K562 (cell line): ENCODE data around the gene EVI5. TPM values are rescaled to one million over a fixed set of nuclear protein-coding genes. Genes with fewer than 3 reads are reported as not detected.

ENCODE experiments used
- ATF7 ChIP-seq: fragments of 450-650 bp; IDR thresholded peaks from 2 replicates; pipeline ENCODE4 v1.7.1; 2014; ENCODE audit warnings: mild to moderate bottlenecking, moderate library complexity
- CREB3L1 ChIP-seq: fragments of 450-650 bp; IDR thresholded peaks from 2 replicates; pipeline ENCODE4 v1.6.1; 2014; ENCODE audit warnings: low read depth, mild to moderate bottlenecking, moderate library complexity, borderline replicate concordance
- CTBP1 ChIP-seq: fragments of 450-650 bp; IDR thresholded peaks from 2 replicates; pipeline ENCODE4 v1.6.1; 2016; ENCODE audit warnings: borderline replicate concordance
- DDX20 ChIP-seq: fragments of 450-650 bp; IDR thresholded peaks from 2 replicates; pipeline ENCODE4 v1.6.1; 2016; ENCODE audit warnings: missing genetic modification characterization, low read depth, mild to moderate bottlenecking, missing compliant biosample characterization, moderate library complexity
- ESRRA ChIP-seq: fragments of 450-650 bp; IDR thresholded peaks from 2 replicates; pipeline ENCODE4 v1.6.1; 2014; ENCODE audit warnings: low read depth, mild to moderate bottlenecking, moderate library complexity, borderline replicate concordance
- FOXK2 ChIP-seq, 2 experiments: fragments of 450-650 bp; IDR thresholded peaks in 1 of 2; conservative IDR thresholded peaks in 1 of 2; 2 replicates each; pipeline ENCODE4 v1.6.1; 2016; ENCODE audit warnings: low read depth in 2 of 2, mild to moderate bottlenecking in 1 of 2
- JUN ChIP-seq, 2 experiments: sonication (generic) in 1 of 2; formaldehyde crosslinking in 1 of 2; IDR thresholded peaks; 2 replicates each; pipeline versions ENCODE4 v1.6.1 to v1.8.0; 2012 to 2022; ENCODE audit warnings: borderline replicate concordance in 2 of 2, mild to moderate bottlenecking in 2 of 2, improper control_type of control experiment in 1 of 2, low read depth in 1 of 2, low read length in 1 of 2, missing genetic modification reagents in 1 of 2
- JUND ChIP-seq, 2 experiments: IDR thresholded peaks; 2 replicates in 1 of 2; 3 replicates in 1 of 2; pipeline ENCODE4 v1.6.1; 2011; ENCODE audit warnings: borderline replicate concordance in 2 of 2, low read depth in 2 of 2, low read length in 2 of 2, improper control_type of control experiment in 1 of 2, missing biosample characterization in 1 of 2, missing genetic modification characterization in 1 of 2, missing genetic modification reagents in 1 of 2
- MEIS2 ChIP-seq: fragments of 450-650 bp; IDR thresholded peaks from 2 replicates; pipeline ENCODE4 v1.6.1; 2014; ENCODE audit warnings: mild to moderate bottlenecking; ENCODE audit not compliant: partially characterized antibody
- NCOA1 ChIP-seq: fragments of 450-650 bp; IDR thresholded peaks from 2 replicates; pipeline ENCODE4 v1.6.1; 2016; ENCODE audit warnings: low read depth
- NRF1 ChIP-seq, 2 experiments: fragments of 450-650 bp; IDR thresholded peaks in 1 of 2; conservative IDR thresholded peaks in 1 of 2; 2 replicates each; pipeline ENCODE4 v1.6.1; 2014; ENCODE audit warnings: mild to moderate bottlenecking in 2 of 2
- PHB2 ChIP-seq: fragments of 450-650 bp; IDR thresholded peaks from 2 replicates; pipeline ENCODE4 v1.6.1; 2017; ENCODE audit warnings: low read depth
- PML ChIP-seq: IDR thresholded peaks from 2 replicates; pipeline ENCODE4 v1.6.1; 2012; ENCODE audit warnings: low read length, inconsistent platforms
- POLR2AphosphoS5 ChIP-seq: IDR thresholded peaks from 2 replicates; pipeline ENCODE4 v1.6.1; 2011; ENCODE audit warnings: mild to moderate bottlenecking, low read depth, low read length, moderate library complexity; ENCODE audit not compliant: control insufficient read depth, insufficient read depth
- POLR3A ChIP-seq: IDR thresholded peaks from 2 replicates; pipeline ENCODE4 v1.6.1; 2011; ENCODE audit warnings: borderline replicate concordance, mild to moderate bottlenecking, moderate library complexity; ENCODE audit not compliant: insufficient read length, insufficient read depth; ENCODE audit errors: extremely low read depth
- PTBP1 ChIP-seq: fragments of 200-400 bp; formaldehyde crosslinking; IDR thresholded peaks from 2 replicates; pipeline ENCODE4 v1.6.1; 2017; ENCODE audit warnings: low read depth, low read length
- RBFOX2 ChIP-seq: fragments of 200-400 bp; formaldehyde crosslinking; IDR thresholded peaks from 2 replicates; pipeline ENCODE4 v1.6.1; 2017; ENCODE audit warnings: low read depth, mild to moderate bottlenecking, low read length, moderate library complexity
- SMARCC2 ChIP-seq: fragments of 450-650 bp; IDR thresholded peaks from 2 replicates; pipeline ENCODE4 v1.6.1; 2017; ENCODE audit warnings: antibody characterized with exemption, moderate library complexity, mild to moderate bottlenecking, low read depth
- SPI1 ChIP-seq: IDR thresholded peaks from 2 replicates; pipeline ENCODE4 v1.6.1; 2011; ENCODE audit warnings: low read depth, low read length, control low read depth, borderline replicate concordance
- SRSF7 ChIP-seq: fragments of 200-400 bp; formaldehyde crosslinking; optimal IDR thresholded peaks from 2 replicates; pipeline ENCODE3; 2017; ENCODE audit warnings: mild to moderate bottlenecking, low read depth, low read length
- TEAD2 ChIP-seq: fragments of 450-650 bp; IDR thresholded peaks from 2 replicates; pipeline ENCODE4 v1.6.1; 2016; ENCODE audit warnings: missing genetic modification characterization, control low read depth, missing compliant biosample characterization
- TFE3 ChIP-seq: fragments of 450-650 bp; formaldehyde crosslinking; IDR thresholded peaks from 2 replicates; pipeline ENCODE4 v1.4.0; 2020; ENCODE audit warnings: mild to moderate bottlenecking, mixed read lengths
- TRIM24 ChIP-seq, 2 experiments: fragments of 450-650 bp; IDR thresholded peaks; 2 replicates each; pipeline ENCODE4 v1.6.1; 2016
- polyA plus RNA-seq, 8 experiments: library from polyadenylated mRNA; depleted of rRNA in 4 of 8; stranded (reverse) in 5 of 8; unstranded in 3 of 8; fragments of >200 nt; fragmentation: Nextera tagmentation in 2 of 8; fragmentation: Illumina TruSeq in 1 of 8; extraction: Ambion mirVana in 2 of 8; extraction: Trizol in 1 of 8; gene quantifications; 2 replicates each; pipeline versions ENCODE4 v1.2.1 to v1.2.3, GENCODE V29; 2011 to 2014; ENCODE audit warnings: inconsistent platforms in 1 of 8, missing spikeins in 1 of 8
- total RNA-seq, 7 experiments: library from RNA; depleted of rRNA in 6 of 7; stranded (reverse); fragments of >200 nt in 6 of 7; fragmentation: Illumina TruSeq in 2 of 7; extraction: Trizol in 2 of 7; gene quantifications; 2 replicates each; pipeline versions ENCODE4 v1.2.1 to v1.2.3, GENCODE V29; 2011 to 2021; ENCODE audit warnings: low replicate concordance in 1 of 7
- TF ChIP-seq, protein P1 (sequence below), 2 experiments: fragments of 450-650 bp in 1 of 2; sonication (generic) in 1 of 2; formaldehyde crosslinking in 1 of 2; IDR thresholded peaks in 1 of 2; conservative IDR thresholded peaks in 1 of 2; 2 replicates each; pipeline versions ENCODE4 v1.6.1 to v1.8.1; 2016 to 2023; ENCODE audit warnings: mild to moderate bottlenecking in 2 of 2, moderate library complexity in 2 of 2, inconsistent platforms in 1 of 2, missing genetic modification reagents in 1 of 2

The EVI5 gene
- total and polyA plus RNA-seq, 9 of the 15 experiments (the other 6 are each of a cell fraction or from before 2014, with no cell fraction given): 1.7 to 50.1 (median 13.7) TPM

GRCh38 chr1:92804721-92805201 lies 19.9 kb upstream of the EVI5 start (continued):
- TF ChIP-seq JUND (IDR thresholded peaks at IDR 0.05; ENCODE audit: borderline replicate concordance, low read depth, low read length) (peak; percentile 97), JUND (tag; IDR thresholded peaks at IDR 0.05; ENCODE audit: borderline replicate concordance, low read depth, low read length) (peak; percentile 96; the same call in 2 of the 3 replicates), RBFOX2 (no peak), SRSF7 (no peak), NRF1 (conservative IDR thresholded peaks at IDR 0.05 in 1 of 2, IDR thresholded peaks at IDR 0.05 in 1 of 2) (peak; percentile 41 to 50; a peak in 3 of 4 replicates), PTBP1 (no peak), TRIM24 (IDR thresholded peaks at IDR 0.05) (peak; percentile 78 to 86; a peak in 3 of 4 replicates), POLR3A (peak; percentile 50), POLR2AphosphoS5 (peak; percentile 87), JUN (IDR thresholded peaks at IDR 0.05; ENCODE audit: borderline replicate concordance, low read depth, low read length) (peak; percentile 93), JUN (CRISPR knock-in tag; IDR thresholded peaks at IDR 0.05; ENCODE audit: borderline replicate concordance) (no peak), TFE3 (CRISPR knock-in tag) (no peak), PML (peak; percentile 79), SPI1 (peak; percentile 50; the same call in 1 of the 2 replicates), TEAD2 (tag) (peak; percentile 94), PHB2 (peak; percentile 65; the same call in 1 of the 2 replicates), ATF7 (peak; percentile 97), SMARCC2 (peak; percentile 80), MEIS2 (peak; percentile 59), CTBP1 (peak; percentile 96), CREB3L1 (peak; percentile 65; the same call in 1 of the 2 replicates), NCOA1 (peak; percentile 69; the same call in 1 of the 2 replicates), FOXK2 (conservative IDR thresholded peaks at IDR 0.05 in 1 of 2, IDR thresholded peaks at IDR 0.05 in 1 of 2; ENCODE audit: low read depth in 2 of 2) (peak in 1 of 2 experiments; percentile 65; a peak in 2 of 4 replicates), DDX20 (tag) (no peak), ESRRA (no peak; the same call in 1 of the 2 replicates)
- TF ChIP-seq, protein P1, sequence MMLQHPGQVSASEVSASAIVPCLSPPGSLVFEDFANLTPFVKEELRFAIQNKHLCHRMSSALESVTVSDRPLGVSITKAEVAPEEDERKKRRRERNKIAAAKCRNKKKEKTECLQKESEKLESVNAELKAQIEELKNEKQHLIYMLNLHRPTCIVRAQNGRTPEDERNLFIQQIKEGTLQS (IDR thresholded peaks at IDR 0.05): peak; percentile 84
- TF ChIP-seq, protein P1 (CRISPR knock-in tag; conservative IDR thresholded peaks at IDR 0.05): no peak
